Fibroblast of skin of back (primary cell): ENCODE results near the gene LDB2.

Experiments used
- DNase-seq: peaks from one replicate; pipeline ENCODE4 v3.0.0-alpha.2; 2013

LDB2 gene

DNA sequence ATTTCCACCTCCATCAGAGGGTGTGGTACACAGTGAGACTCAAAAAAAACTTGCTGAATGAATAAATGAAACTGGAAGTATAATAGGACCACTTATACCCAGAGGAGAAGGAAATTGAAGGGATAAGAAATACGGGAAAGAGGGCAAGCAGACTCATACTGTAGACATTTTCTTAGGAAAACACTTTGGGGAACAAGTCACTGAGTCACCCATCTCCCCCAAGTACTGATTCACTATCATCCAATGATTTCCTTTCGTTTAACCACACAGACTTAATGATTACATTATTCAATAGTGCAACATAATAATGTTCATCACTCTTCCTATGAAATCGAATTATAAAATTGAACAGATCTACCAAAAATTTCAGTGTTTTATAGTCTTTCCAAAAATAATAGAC, 97.1 kb downstream of the LDB2 start:
- DNase-seq = peak; percentile 37

- peak; percentile 61 for DNase-seq
Observed at GRCh38 chr4:16794816-16795445, 103.5 kb downstream of the LDB2 start.

GRCh38 chr4:16791460-16791859, 107.0 kb downstream of the LDB2 start:
- DNase-seq = no peak

DNA sequence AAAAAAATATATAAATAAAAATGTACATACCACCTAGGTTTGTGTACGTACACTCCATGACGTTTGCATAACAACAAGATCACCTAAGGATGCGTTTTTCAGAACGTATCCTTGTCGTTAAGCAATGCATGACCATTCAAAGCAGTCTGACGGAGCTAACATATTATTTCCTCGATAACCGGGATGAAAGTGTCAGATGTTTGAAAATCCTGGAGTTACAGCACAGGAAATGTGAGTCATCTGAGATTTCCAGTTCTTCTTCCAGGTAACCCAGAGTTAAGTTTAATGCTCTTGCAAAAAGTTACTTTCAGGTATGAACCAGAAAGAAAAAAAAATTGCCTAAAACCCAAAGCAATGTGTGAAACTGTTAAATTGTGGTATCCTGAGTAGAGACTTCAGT, 107.9 kb downstream of the LDB2 start:
- no peak for DNase-seq

DNA sequence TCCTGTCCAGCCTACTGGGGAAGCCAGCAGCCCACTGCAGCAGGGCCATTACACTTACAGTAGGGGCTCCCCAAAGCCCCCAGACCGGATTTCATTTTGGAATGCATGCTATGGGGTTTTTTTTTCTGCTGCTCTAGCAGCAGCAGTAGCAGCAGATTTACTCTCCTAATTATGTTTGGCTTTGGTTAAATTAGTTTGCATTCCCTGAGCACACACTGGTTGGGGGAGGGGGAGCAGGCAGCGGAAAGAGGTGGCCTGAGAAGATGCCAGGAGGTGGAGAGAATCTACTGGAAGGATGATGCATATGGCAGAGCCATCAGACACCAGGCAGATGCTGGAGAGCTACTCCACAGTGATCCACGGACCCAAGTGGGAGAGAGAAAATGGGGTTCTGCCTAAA, 109.6 kb downstream of the LDB2 start:
- no peak for DNase-seq

DNA sequence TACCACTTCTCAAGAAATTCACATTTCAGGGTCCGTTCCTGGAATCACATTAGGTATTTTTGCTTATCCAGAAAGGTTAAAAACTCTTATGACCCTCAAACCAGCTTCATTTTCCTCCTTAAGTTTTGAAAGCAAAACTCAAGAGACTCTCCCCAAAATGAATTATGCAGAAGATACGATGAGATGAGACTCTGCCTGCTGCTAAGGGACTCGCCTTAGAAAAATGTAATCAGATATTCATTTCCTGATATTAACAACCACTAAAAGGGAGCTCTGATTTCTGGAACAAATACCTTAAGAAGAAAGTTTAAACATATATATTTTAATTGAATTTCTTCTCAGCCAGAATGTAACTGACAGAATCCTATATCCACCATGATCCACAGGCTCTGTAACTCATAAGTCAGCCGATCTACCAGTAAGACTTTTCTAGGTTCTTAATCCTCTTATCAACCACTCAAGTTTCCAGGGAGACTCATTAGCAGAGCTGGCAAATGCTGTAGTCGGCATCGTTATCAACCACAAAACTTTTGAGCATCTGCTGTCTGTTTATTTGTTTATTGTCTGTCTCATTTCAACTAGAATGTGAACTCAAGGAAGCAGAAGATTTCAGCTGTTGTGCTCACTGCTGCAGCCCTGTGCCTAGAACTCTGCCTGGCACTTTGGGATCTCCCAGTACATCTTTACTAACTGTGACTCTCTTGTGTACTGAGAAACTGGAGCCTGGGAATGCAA, 112.5 kb downstream of the LDB2 start:
- DNase-seq = peak; percentile 30

- DNase-seq = peak; percentile 20
Observed at GRCh38 chr4:16783119-16783518, 115.3 kb downstream of the LDB2 start.

DNA sequence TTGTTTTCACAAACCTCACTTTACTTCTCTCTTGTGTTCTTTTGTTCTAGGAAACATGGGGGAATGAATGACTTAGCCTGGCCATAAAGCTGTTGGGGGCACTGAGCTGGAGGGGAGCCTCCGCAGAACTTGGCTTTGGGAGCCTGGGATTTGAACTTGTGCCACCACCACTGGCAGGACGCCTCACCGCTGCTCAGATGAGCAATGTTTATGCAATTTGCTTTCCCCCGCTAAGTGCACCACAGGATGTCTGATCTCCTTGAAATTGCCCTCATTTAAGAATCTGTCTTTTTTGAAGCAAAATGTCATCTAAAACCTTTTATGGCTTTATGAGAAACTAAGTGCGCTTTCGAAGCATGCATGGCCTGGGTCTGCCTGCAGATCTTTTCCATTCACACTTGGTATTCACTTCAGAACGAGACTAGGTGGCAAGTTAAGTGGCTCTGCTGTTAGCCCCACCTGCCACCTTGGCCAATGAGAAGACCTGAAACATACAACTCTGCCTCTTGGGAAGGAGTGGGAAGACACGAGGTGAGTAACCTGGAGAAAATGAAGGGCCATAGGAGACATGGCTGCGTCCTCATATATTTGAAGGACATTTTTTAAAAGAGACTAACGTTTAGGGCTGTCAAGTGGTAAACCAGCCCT, 119.3 kb downstream of the LDB2 start:
- DNase-seq = peak; percentile 44

- no peak for DNase-seq
Observed at GRCh38 chr4:16777726-16778125, 120.7 kb downstream of the LDB2 start.

DNA sequence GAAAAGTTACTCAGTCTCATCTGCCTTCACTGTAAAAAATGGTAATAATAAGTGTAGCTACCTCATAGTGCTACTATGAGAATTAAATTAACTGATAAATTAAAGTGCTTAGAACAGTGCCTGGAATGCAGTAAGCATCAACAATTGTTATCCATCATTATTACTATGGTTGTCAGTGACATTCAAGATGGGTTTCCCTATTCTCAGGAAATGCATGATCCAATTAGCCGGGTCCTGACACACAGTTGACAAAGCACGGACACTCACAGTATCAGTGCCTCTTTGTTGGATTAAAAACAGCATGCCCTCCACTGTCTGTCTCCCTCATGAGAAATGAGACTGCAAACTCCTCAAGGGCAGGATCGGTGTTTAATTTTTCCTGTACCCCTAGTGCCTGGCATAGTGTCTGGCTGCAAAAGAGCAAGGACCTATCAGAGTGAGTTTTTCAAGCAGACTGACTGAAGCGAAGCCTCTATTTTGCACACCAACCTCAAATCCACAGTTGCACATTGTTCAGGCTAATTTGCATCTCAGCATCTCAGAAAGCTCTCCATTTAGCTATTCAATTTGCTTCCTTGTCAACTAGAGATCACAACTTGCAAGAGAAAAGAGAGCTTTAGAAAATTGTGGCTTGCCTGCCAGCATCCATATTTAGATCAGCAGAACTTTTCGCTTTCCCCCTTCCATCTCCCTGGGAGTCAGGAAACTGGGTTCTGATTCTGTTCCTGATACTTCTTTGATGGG, 122.9 kb downstream of the LDB2 start:
- DNase-seq = no peak

GRCh38 chr4:16772366-16772850, 126.0 kb downstream of the LDB2 start:
- DNase-seq = peak; percentile 92

- no peak for DNase-seq
Observed at GRCh38 chr4:16770710-16771285, 127.6 kb downstream of the LDB2 start.

DNA sequence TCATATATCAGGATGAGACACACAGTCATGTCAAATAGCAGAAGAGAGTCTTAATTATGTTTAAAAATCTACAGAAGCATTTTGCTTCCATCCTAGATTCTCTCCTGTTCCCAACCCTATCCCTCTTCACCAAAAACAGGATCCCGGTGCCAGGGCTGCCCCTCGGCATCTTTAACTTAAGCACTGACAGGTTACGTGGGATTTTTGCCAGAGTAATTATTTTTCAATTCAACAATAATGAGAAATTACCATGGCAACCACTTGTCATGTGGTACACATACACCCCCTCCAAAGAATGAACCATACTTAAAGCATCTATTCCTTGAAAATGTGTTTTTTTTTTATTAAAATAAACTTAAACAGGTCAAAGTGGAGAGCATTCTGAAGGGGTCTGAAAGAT, 130.6 kb downstream of the LDB2 start:
- DNase-seq = no peak

GRCh38 chr4:16767251-16767650, 131.2 kb downstream of the LDB2 start:
- no peak for DNase-seq

DNA sequence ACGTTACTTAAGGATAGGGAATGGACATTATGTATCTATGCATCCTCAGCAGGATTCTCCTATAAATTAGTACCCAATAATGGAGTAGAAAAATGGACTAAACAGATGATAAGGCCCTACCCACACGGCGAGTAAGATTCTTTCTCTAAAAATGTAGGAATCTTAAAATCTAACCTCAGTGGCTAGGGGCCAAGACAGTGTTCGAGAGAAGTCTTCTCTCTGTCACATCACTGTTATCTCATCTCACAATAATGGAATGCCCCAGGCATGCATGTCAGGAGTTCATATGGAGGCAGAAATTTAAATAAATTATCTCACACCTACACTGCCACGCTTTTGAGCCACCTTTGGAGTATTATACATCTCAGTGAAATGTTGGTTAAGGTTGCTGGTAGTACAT, 132.9 kb downstream of the LDB2 start:
- peak; percentile 40 for DNase-seq

- DNase-seq = no peak
Observed at GRCh38 chr4:16764622-16765021, 133.8 kb downstream of the LDB2 start.

- DNase-seq = no peak
Observed at GRCh38 chr4:16760617-16761363, 137.7 kb downstream of the LDB2 start.

DNA sequence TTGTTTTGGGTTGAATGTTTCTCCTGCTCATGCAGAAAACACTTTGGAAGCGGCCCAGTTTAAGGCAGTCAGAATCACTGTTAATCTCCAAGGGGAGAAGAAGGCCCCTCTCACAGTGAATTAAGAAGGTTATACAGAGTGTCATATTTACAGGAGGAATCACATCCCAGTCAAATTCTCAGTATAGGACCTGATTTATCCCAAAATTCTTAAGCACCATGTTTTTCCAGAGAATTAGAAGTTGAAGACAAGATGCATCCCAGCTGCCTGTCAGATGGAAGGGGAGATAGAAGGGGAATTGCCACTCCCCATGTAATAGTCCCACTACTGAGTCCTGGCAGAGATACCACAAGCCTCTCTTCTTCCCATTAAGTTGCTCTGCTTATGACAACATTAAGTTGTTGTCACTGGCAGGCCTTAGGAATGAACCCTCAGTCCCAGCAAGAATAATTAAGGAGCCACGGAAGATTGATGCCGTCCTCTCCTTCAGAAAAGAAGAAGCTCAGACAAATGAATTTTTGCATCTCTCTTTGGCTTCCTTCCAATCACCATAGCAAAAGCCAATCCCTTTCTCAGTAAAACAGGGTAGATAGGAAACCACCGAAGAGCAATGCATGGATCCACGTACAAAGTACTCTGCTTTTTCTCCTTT, 138.4 kb downstream of the LDB2 start:
- DNase-seq = no peak

GRCh38 chr4:16758816-16759215, 139.6 kb downstream of the LDB2 start:
- DNase-seq = no peak

DNA sequence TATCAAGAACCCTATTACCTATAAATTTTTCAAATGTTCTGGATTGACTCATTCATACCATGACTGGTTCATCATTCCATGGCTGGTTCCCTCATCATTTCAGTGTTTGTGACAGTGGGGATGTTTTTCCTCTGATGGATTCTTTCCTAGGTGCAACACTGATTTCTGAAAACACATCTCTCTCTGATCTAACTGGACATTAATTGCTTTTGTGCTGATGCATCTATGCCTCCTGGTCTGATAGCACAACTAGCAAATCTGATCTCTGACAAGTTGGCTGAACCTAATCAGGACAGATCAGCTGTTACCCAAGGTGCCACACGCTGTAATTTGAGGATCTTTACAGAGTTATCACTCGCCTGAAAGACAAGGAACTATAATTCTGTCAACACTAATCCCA, 140.2 kb downstream of the LDB2 start:
- DNase-seq = no peak

DNA sequence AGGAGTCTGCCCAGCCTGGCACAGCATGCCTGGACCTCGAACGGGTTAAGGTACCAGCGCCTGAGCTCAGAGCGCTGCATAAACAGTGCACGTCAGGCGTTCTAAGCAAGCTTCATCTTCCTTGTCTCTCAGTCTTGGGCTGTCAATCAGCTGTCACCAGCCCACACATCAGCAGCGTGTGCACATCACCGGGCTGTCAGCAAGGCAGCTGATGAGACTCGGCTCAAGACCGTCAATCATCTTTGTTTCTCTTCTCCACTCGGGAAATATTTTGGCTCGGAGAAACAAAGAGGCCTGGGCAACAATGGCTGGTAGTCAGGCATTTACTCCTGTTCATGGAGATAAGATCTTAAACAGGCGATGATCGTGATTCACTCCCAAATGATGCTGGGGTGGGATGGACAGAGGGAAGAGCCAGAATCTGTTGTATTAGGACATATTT, 141.3 kb downstream of the LDB2 start:
- DNase-seq = peak; percentile 22
